Central memory CD8-positive, alpha-beta T cell (primary cell): ENCODE data around the gene PNLIPRP3.

ENCODE experiments used
- ATAC-seq: fragments of 150-1000 bp; cut with Tn5 transposase; replicated peaks from 2 replicates; pipeline ENCODE4 v1.10.0; 2022; ENCODE audit warnings: mild to moderate bottlenecking, moderate FRiP score, moderate number of reproducible peaks; ENCODE audit not compliant: poor library complexity, severe bottlenecking; ENCODE audit errors: extremely low read depth
- DNase-seq, 2 donors: peaks; one replicate each; pipeline ENCODE4 v3.0.0; 2021; ENCODE audit warnings: low spot score in 2 of 2
- H3K27ac Mint-ChIP-seq: one replicate; pipeline ENCODE4 v1.8.0; 2022; ENCODE audit warnings: low read depth, mild to moderate bottlenecking, moderate library complexity, mixed read lengths
- H3K27me3 Mint-ChIP-seq: one replicate; pipeline ENCODE4 v1.8.0; 2022; ENCODE audit warnings: mixed read lengths
- H3K36me3 Mint-ChIP-seq: one replicate; pipeline ENCODE4 v1.8.0; 2022; ENCODE audit warnings: mild to moderate bottlenecking, moderate library complexity, mixed read lengths; ENCODE audit not compliant: insufficient read depth
- H3K4me1 Mint-ChIP-seq: one replicate; pipeline ENCODE4 v1.8.0; 2022; ENCODE audit warnings: mixed read lengths
- H3K4me3 Mint-ChIP-seq: one replicate; pipeline ENCODE4 v1.8.0; 2022; ENCODE audit warnings: mild to moderate bottlenecking, moderate library complexity, mixed read lengths
- H3K9me3 Mint-ChIP-seq: one replicate; pipeline ENCODE4 v1.8.0; 2022; ENCODE audit warnings: mixed read lengths

PNLIPRP3 gene

GRCh38 chr10:116487522-116488430 is 60.1 kb downstream of the PNLIPRP3 start:
- Mint-ChIP-seq H3K27me3 (no peaks in the 10 kb centered on the region), H3K36me3 (no peaks in the 10 kb centered on the region), H3K4me1 (no peaks in the 10 kb centered on the region), H3K9me3 (peaks cover 9% of the 10 kb centered on the region), H3K4me3 (no peak overlapping the region), H3K27ac (no peak overlapping the region)
- ATAC-seq (no peak), DNase-seq (no peak)

DNA sequence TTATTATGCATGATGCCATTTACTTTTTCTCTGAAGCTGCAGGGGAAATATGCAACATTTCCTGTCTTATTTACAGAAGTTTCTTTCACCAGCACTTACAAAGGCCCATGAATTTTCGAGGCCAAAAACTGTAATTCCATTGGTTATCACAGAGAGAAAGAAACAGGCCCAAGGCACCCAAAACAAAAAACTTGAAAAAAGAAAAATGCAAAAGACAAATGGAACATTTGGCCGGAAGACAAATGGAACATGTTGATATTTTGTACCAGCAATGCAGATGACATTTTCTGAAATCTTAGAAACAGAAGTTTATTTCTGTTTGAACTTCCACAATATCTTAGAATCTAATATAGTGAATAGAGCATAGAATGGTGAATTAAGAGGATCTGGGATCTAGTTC is 61.8 kb downstream of the PNLIPRP3 start:
- no peaks in the 10 kb centered on the region for H3K36me3 Mint-ChIP-seq
- H3K9me3 Mint-ChIP-seq, result no peaks in the 10 kb centered on the region
- no peaks in the 10 kb centered on the region for H3K4me1 Mint-ChIP-seq
- no peak overlapping the region for H3K27ac Mint-ChIP-seq
- H3K4me3 Mint-ChIP-seq, result no peak overlapping the region
- no peak for ATAC-seq
- DNase-seq, result no peak
- H3K27me3 Mint-ChIP-seq, result no peaks in the 10 kb centered on the region

DNA sequence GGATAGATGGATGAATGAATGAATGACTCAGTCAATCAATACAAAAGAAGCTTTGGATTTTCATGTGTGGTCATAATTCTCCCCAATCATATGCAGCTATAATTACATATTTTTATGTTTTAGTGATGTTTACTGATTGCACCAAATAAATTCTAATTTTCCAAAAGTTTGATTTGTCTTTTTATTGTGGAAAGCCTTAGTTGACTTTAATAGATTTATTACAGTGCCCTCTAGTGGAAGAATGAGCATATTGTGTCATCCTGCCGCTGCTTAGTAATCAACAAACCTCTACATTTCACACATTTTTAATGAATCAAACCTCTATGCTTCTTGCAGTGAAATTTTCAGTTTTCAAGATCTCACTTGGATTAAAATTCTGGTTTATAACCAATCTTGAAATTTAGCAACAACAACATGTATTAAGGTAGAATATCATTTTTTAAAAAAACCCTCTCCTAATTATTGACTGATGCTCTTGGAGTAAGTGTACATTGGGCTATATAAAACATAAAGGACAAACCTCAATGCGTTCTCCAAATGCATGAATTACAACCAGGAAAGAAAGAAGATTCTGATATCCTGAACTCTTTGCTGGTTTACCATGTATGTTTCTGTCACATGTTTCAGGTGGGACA is 62.5 kb downstream of the PNLIPRP3 start:
- H3K9me3 Mint-ChIP-seq, result no peaks in the 10 kb centered on the region
- H3K27ac Mint-ChIP-seq, result no peak overlapping the region
- H3K27me3 Mint-ChIP-seq, result no peaks in the 10 kb centered on the region
- ATAC-seq (no peak), DNase-seq (no peak)
- no peaks in the 10 kb centered on the region for H3K36me3 Mint-ChIP-seq
- H3K4me1 Mint-ChIP-seq, result no peaks in the 10 kb centered on the region
- no peak overlapping the region for H3K4me3 Mint-ChIP-seq

DNA sequence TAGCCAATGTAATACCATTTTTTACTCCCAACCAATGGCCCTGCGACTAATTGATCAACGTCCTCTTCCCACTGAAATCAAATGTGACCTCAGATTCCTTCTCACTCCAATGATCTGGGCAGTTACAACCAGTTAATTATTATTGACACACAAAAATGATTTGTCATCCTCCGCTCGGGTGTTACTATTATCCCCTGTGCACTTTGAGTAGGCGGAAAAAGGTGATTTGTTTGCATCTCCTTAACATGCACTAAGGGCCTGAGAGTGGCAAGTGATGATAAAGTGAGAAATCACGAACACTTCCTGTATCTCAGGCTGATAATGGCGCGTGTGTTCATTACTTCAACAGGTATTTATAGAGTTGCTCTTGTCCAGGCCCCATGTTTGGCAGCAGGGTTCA is 77.1 kb downstream of the PNLIPRP3 start:
- Mint-ChIP-seq H3K27me3 (no peaks in the 10 kb centered on the region), H3K9me3 (peaks cover 9% of the 10 kb centered on the region), H3K27ac (no peak overlapping the region), H3K4me3 (no peak overlapping the region), H3K36me3 (no peaks in the 10 kb centered on the region), H3K4me1 (no peaks in the 10 kb centered on the region)
- ATAC-seq (no peak), DNase-seq (no peak)

DNA sequence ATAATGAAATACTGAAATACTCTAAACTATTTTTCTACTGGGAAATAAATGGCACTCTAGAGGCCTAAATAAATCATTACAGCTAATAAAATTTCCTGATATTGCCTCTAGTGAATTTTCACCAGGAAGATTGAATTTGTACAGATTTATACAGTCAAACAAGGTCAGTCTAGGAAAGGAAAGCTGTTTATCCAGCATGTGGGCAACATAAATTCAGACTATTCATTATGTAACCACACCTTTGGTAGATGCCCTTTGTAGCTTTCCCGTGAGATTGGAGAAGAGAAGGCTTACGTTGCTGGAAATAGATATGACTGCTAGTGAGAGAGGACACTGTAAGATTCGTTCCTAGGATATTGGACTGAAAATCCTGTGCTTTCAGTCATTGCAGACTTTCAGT is 82.9 kb downstream of the PNLIPRP3 start:
- Mint-ChIP-seq H3K4me1 (no peaks in the 10 kb centered on the region), H3K36me3 (no peaks in the 10 kb centered on the region), H3K27ac (no peak overlapping the region), H3K9me3 (peaks cover 14% of the 10 kb centered on the region), H3K4me3 (no peak overlapping the region), H3K27me3 (no peaks in the 10 kb centered on the region)
- no peak for DNase-seq
- no peak for ATAC-seq

DNA sequence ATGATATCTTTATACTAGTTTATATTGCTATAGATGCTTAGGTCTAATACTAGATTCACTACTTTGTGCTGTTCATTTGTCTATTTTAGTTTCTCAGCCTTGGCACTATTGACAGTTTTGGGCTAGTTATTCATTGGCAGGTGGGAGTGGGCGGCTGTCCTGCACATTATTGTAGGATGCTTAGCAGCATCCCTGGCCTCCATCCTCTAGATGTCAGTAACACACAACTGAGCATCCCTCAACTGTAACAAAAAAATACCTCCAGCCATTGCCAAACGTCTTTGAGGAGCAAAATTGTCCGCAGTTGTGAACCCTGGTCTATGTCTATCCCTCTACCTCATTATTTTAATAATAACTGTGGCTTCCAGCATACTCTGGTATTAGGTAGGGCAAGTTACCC is 83.7 kb downstream of the PNLIPRP3 start:
- Mint-ChIP-seq H3K4me3 (no peak overlapping the region), H3K4me1 (no peaks in the 10 kb centered on the region), H3K27ac (no peak overlapping the region), H3K36me3 (no peaks in the 10 kb centered on the region), H3K27me3 (no peaks in the 10 kb centered on the region), H3K9me3 (peaks cover 14% of the 10 kb centered on the region)
- no peak for ATAC-seq
- no peak for DNase-seq

- Mint-ChIP-seq H3K27me3 (no peaks in the 10 kb centered on the region), H3K4me3 (no peak overlapping the region), H3K36me3 (no peaks in the 10 kb centered on the region), H3K27ac (no peak overlapping the region), H3K9me3 (no peaks in the 10 kb centered on the region), H3K4me1 (no peaks in the 10 kb centered on the region)
- DNase-seq (no peak), ATAC-seq (no peak)
These were observed 94.0 kb downstream of the PNLIPRP3 start for GRCh38 chr10:116521424-116522290.

DNA sequence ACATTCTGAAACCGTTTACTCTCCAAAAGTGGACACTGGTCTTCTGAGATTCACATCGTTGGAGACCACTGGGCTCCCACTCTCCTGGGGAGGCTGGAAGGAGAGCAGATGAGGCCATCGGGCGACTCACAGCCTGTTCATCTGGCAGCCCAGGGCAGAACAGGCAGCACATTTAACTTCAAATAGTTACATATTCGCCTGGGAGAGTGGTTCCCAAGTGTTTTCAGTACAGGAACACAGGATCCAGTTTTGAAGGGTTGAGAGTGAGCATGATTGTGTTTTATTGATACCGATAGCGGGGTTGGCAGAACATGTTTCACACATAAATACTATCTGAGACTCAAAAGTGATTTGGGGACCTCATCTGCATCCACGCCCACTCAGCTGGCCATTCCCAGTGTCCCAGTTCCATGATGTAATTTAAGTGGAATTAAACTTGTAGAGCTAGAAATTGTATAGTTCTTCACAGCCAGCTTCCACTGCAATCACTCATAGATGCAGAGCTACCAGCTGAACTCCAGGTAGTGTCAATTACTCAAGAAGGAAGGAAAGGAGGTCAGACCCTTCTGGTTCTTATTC is 95.2 kb downstream of the PNLIPRP3 start:
- Mint-ChIP-seq H3K27ac (no peak overlapping the region), H3K36me3 (no peaks in the 10 kb centered on the region), H3K9me3 (no peaks in the 10 kb centered on the region), H3K4me1 (no peaks in the 10 kb centered on the region), H3K27me3 (no peaks in the 10 kb centered on the region), H3K4me3 (no peak overlapping the region)
- no peak for ATAC-seq
- no peak for DNase-seq

- Mint-ChIP-seq H3K4me3 (no peak overlapping the region), H3K9me3 (no peaks in the 10 kb centered on the region), H3K4me1 (no peaks in the 10 kb centered on the region), H3K27ac (no peak overlapping the region), H3K36me3 (no peaks in the 10 kb centered on the region), H3K27me3 (no peaks in the 10 kb centered on the region)
- DNase-seq, result no peak
- no peak for ATAC-seq
These were observed 97.1 kb downstream of the PNLIPRP3 start for GRCh38 chr10:116524736-116525135.

GRCh38 chr10:116526219-116526618 is 98.6 kb downstream of the PNLIPRP3 start:
- Mint-ChIP-seq H3K27me3 (no peaks in the 10 kb centered on the region), H3K27ac (no peak overlapping the region), H3K4me1 (no peaks in the 10 kb centered on the region), H3K4me3 (no peak overlapping the region), H3K36me3 (no peaks in the 10 kb centered on the region), H3K9me3 (no peaks in the 10 kb centered on the region)
- DNase-seq (no peak), ATAC-seq (no peak)
